Gastroesophageal sphincter (tissue), 3 donors: ENCODE measurements around the gene PSD4.

Experiments used
- EP300 ChIP-seq: sonication (generic); formaldehyde crosslinking; IDR thresholded peaks from one replicate; pipeline ENCODE4 v1.6.1; 2017; ENCODE audit warnings: antibody characterized with exemption, mild to moderate bottlenecking
- POLR2A ChIP-seq, 2 donors: fragments of 450-650 bp; IDR thresholded peaks; one replicate each; pipeline ENCODE4 v1.6.1; 2017; ENCODE audit warnings: antibody characterized with exemption in 2 of 2, mild to moderate bottlenecking in 2 of 2, moderate library complexity in 1 of 2
- POLR2AphosphoS5 ChIP-seq: sonication (generic); formaldehyde crosslinking; IDR thresholded peaks from one replicate; pipeline ENCODE4 v1.6.1; 2017; ENCODE audit warnings: antibody characterized with exemption
- TF ChIP-seq, protein P1 (sequence below), 4 experiments: fragments of 200-600 bp in 2 of 4; fragments of 450-650 bp in 2 of 4; sonication (generic) in 1 of 4; IDR thresholded peaks; one replicate each; pipeline ENCODE4 v1.5.1; 2017 to 2019; ENCODE audit warnings: antibody characterized with exemption in 4 of 4, mild to moderate bottlenecking in 2 of 4, moderate library complexity in 2 of 4

DNA sequence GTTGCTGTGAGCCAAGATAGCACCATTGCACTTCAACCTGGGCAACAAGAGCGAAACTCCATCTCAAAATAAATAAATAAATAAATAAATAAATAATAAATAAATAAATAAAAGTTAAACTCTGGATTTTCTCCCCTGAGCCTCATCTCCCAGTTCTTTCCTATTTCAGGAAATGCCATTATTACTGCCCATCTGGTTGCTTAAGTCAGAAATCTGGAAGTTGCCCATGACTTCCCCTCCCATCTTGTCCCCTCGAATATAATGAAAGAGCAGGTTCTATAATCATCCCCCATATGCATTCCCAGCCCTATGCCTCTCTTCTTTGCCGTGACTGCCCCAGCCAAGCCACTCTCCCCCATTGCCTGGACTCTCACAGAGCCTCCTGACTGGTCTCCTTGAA is 4.2 kb upstream of the PSD4 start:
- TF ChIP-seq, protein P1, sequence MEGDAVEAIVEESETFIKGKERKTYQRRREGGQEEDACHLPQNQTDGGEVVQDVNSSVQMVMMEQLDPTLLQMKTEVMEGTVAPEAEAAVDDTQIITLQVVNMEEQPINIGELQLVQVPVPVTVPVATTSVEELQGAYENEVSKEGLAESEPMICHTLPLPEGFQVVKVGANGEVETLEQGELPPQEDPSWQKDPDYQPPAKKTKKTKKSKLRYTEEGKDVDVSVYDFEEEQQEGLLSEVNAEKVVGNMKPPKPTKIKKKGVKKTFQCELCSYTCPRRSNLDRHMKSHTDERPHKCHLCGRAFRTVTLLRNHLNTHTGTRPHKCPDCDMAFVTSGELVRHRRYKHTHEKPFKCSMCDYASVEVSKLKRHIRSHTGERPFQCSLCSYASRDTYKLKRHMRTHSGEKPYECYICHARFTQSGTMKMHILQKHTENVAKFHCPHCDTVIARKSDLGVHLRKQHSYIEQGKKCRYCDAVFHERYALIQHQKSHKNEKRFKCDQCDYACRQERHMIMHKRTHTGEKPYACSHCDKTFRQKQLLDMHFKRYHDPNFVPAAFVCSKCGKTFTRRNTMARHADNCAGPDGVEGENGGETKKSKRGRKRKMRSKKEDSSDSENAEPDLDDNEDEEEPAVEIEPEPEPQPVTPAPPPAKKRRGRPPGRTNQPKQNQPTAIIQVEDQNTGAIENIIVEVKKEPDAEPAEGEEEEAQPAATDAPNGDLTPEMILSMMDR (IDR thresholded peaks at IDR 0.05), result no peak
- TF ChIP-seq POLR2A (IDR thresholded peaks at IDR 0.05) (no peak), EP300 (no peak), POLR2AphosphoS5 (no peak)
